ENCODE results near the gene DPPA3. TPM values are rescaled to one million over a fixed set of nuclear protein-coding genes. Genes with fewer than 3 reads are reported as not detected.

The DPPA3 gene
- total and polyA plus RNA-seq, 2 experiments from 2014 or later = 4.6 to 5.4 TPM

DNA sequence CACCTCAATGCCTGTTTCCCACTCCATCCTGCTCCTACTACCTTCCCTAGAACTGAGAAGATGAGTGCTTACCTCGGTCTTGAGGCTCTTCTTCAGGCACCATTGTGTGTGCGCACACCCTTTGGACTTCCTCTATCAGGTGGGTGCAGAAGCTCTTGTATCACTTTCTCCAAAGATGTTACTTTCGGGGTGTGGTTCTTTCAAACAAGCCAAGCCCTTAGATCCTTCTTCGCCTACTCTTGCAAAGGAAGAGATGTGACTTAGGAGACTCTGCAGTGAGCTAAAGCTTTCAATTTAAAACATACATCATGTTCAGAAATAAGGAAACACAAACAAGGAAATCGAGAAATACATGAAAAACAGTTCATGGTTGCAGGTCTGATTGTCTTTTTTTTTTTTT lies 36.0 kb downstream of the DPPA3 start, which contains the start of gene CLEC4C:
Gene CLEC4C (minus strand): TSS at position 130 of the 400 bp plus-strand sequence. CDS start 27 bp downstream, at position 103.
- no peaks in the 10 kb centered on the region for H3K4me1 ChIP-seq (ENCODE audit: insufficient read depth)
- H3F3A ChIP-seq (replicated peaks; ENCODE audit: low read depth) = peaks cover 7% of the 10 kb centered on the region; the same call in 1 of the 2 replicates
- no peaks in the 10 kb centered on the region for H3K36me3 ChIP-seq (ENCODE audit: insufficient read depth)
- ATAC-seq = no peak
- TF ChIP-seq STAT1 (IDR thresholded peaks at IDR 0.05; ENCODE audit: unreplicated experiment) (no peak), ZNF331 (CRISPR knock-in tag; IDR thresholded peaks at IDR 0.05; ENCODE audit: low read depth) (no peak), EZH2phosphoT487 (IDR thresholded peaks at IDR 0.05; ENCODE audit: unreplicated experiment) (no peak), NANOG (IDR thresholded peaks at IDR 0.05; ENCODE audit: borderline replicate concordance) (no peak)
- TF ChIP-seq, protein P1, sequence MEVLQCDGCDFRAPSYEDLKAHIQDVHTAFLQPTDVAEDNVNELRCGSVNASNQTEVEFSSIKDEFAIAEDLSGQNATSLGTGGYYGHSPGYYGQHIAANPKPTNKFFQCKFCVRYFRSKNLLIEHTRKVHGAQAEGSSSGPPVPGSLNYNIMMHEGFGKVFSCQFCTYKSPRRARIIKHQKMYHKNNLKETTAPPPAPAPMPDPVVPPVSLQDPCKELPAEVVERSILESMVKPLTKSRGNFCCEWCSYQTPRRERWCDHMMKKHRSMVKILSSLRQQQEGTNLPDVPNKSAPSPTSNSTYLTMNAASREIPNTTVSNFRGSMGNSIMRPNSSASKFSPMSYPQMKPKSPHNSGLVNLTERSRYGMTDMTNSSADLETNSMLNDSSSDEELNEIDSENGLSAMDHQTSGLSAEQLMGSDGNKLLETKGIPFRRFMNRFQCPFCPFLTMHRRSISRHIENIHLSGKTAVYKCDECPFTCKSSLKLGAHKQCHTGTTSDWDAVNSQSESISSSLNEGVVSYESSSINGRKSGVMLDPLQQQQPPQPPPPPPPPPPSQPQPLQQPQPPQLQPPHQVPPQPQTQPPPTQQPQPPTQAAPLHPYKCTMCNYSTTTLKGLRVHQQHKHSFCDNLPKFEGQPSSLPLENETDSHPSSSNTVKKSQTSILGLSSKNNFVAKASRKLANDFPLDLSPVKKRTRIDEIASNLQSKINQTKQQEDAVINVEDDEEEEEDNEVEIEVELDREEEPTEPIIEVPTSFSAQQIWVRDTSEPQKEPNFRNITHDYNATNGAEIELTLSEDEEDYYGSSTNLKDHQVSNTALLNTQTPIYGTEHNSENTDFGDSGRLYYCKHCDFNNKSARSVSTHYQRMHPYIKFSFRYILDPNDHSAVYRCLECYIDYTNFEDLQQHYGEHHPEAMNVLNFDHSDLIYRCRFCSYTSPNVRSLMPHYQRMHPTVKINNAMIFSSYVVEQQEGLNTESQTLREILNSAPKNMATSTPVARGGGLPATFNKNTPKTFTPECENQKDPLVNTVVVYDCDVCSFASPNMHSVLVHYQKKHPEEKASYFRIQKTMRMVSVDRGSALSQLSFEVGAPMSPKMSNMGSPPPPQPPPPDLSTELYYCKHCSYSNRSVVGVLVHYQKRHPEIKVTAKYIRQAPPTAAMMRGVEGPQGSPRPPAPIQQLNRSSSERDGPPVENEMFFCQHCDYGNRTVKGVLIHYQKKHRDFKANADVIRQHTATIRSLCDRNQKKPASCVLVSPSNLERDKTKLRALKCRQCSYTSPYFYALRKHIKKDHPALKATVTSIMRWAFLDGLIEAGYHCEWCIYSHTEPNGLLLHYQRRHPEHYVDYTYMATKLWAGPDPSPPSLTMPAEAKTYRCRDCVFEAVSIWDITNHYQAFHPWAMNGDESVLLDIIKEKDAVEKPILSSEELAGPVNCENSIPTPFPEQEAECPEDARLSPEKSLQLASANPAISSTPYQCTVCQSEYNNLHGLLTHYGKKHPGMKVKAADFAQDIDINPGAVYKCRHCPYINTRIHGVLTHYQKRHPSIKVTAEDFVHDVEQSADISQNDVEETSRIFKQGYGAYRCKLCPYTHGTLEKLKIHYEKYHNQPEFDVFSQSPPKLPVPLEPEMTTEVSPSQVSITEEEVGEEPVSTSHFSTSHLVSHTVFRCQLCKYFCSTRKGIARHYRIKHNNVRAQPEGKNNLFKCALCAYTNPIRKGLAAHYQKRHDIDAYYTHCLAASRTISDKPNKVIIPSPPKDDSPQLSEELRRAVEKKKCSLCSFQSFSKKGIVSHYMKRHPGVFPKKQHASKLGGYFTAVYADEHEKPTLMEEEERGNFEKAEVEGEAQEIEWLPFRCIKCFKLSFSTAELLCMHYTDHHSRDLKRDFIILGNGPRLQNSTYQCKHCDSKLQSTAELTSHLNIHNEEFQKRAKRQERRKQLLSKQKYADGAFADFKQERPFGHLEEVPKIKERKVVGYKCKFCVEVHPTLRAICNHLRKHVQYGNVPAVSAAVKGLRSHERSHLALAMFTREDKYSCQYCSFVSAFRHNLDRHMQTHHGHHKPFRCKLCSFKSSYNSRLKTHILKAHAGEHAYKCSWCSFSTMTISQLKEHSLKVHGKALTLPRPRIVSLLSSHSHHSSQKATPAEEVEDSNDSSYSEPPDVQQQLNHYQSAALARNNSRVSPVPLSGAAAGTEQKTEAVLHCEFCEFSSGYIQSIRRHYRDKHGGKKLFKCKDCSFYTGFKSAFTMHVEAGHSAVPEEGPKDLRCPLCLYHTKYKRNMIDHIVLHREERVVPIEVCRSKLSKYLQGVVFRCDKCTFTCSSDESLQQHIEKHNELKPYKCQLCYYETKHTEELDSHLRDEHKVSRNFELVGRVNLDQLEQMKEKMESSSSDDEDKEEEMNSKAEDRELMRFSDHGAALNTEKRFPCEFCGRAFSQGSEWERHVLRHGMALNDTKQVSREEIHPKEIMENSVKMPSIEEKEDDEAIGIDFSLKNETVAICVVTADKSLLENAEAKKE (CRISPR knock-in tag; IDR thresholded peaks at IDR 0.05) = no peak
- TF ChIP-seq, protein P2, sequence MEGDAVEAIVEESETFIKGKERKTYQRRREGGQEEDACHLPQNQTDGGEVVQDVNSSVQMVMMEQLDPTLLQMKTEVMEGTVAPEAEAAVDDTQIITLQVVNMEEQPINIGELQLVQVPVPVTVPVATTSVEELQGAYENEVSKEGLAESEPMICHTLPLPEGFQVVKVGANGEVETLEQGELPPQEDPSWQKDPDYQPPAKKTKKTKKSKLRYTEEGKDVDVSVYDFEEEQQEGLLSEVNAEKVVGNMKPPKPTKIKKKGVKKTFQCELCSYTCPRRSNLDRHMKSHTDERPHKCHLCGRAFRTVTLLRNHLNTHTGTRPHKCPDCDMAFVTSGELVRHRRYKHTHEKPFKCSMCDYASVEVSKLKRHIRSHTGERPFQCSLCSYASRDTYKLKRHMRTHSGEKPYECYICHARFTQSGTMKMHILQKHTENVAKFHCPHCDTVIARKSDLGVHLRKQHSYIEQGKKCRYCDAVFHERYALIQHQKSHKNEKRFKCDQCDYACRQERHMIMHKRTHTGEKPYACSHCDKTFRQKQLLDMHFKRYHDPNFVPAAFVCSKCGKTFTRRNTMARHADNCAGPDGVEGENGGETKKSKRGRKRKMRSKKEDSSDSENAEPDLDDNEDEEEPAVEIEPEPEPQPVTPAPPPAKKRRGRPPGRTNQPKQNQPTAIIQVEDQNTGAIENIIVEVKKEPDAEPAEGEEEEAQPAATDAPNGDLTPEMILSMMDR (conservative IDR thresholded peaks at IDR 0.05; ENCODE audit: low read depth in 2 of 2) = no peak
- no peak for DNase-seq (ENCODE audit: low spot score)
- peaks cover 15% of the 10 kb centered on the region for H3K9me3 Mint-ChIP-seq
- no peak within 1 kb of the TSS for H3K27ac Mint-ChIP-seq
- H3K4me1 Mint-ChIP-seq = peaks cover 6% of the 10 kb centered on the region; the same call in 1 of the 3 replicates
- H3K27me3 ChIP-seq (ENCODE audit: insufficient read depth) = no peaks in the 10 kb centered on the region
- H3K9me2 ChIP-seq (ENCODE audit: insufficient read depth) = no peaks in the 10 kb centered on the region
- H3K79me2 ChIP-seq (replicated peaks; ENCODE audit: insufficient read depth) = no peaks in the 10 kb centered on the region
- no peak within 1 kb of the TSS for H3K4me3 ChIP-seq
- H3K36me3 Mint-ChIP-seq (ENCODE audit: low read depth) = peaks cover 14% of the 10 kb centered on the region
- H3K4me3 Mint-ChIP-seq = no peak within 1 kb of the TSS
- no peak within 1 kb of the TSS for H3K27ac ChIP-seq (ENCODE audit: low read depth)
- H3K4me2 ChIP-seq = no peak within 1 kb of the TSS
- peak within 1 kb of the TSS; percentile 74 for H2AFZ ChIP-seq
- H4K20me1 ChIP-seq (replicated peaks; ENCODE audit: insufficient read depth) = no peaks in the 10 kb centered on the region
- H3K27me3 Mint-ChIP-seq (ENCODE audit: insufficient read depth, low read depth, poor library complexity) = peaks cover 5% of the 10 kb centered on the region

Data from GM23338 (cell line).